H9 (cell line): ENCODE measurements around the gene TNIP2. TPM values are rescaled to one million over a fixed set of nuclear protein-coding genes. Genes with fewer than 3 reads are reported as not detected.
A peak's percentile ranks its signal among the peaks of the same experiment; 100 is the strongest.

Experiments used
- DNase-seq: peaks from one replicate; pipeline ENCODE4 v3.0.0-alpha.2; 2017
- H2AFZ ChIP-seq: one replicate; pipeline ENCODE4 v1.6.1; 2013; ENCODE audit warnings: mild to moderate bottlenecking, low read length, control low read depth, moderate library complexity
- H2AK5ac ChIP-seq: 2 replicates; pipeline ENCODE4 v1.6.1; 2013; ENCODE audit warnings: low read length, control low read depth, mixed read lengths; ENCODE audit not compliant: insufficient read length
- H2BK120ac ChIP-seq: one replicate; pipeline ENCODE4 v1.6.1; 2013; ENCODE audit warnings: low read depth, mild to moderate bottlenecking, low read length, control low read depth, inconsistent platforms; ENCODE audit not compliant: poor library complexity, severe bottlenecking
- H2BK12ac ChIP-seq: 2 replicates; pipeline ENCODE4 v1.6.1; 2013; ENCODE audit warnings: low read length, control low read depth, mixed read lengths, low read depth; ENCODE audit not compliant: insufficient read length
- H2BK15ac ChIP-seq: 2 replicates; pipeline ENCODE4 v1.6.1; 2013; ENCODE audit warnings: low read depth, low read length, control low read depth
- H2BK20ac ChIP-seq: one replicate; pipeline ENCODE4 v1.6.1; 2013; ENCODE audit warnings: low read depth, mild to moderate bottlenecking, low read length, control low read depth, inconsistent platforms; ENCODE audit not compliant: poor library complexity, severe bottlenecking
- H2BK5ac ChIP-seq: 2 replicates; pipeline ENCODE4 v1.6.1; 2013; ENCODE audit warnings: low read length, control low read depth, mixed read lengths; ENCODE audit not compliant: insufficient read length
- H3K14ac ChIP-seq: 2 replicates; pipeline ENCODE4 v1.6.1; 2013; ENCODE audit warnings: low read length, control low read depth; ENCODE audit not compliant: insufficient read depth
- H3K18ac ChIP-seq: 2 replicates; pipeline ENCODE4 v1.6.1; 2013; ENCODE audit warnings: low read depth, mild to moderate bottlenecking, mixed read lengths, low read length, control low read depth; ENCODE audit not compliant: insufficient read length
- H3K23ac ChIP-seq: 2 replicates; pipeline ENCODE4 v1.6.1; 2013; ENCODE audit warnings: low read length, control low read depth, mixed read lengths, low read depth; ENCODE audit not compliant: insufficient read length
- H3K23me2 ChIP-seq: 2 replicates; pipeline ENCODE4 v1.6.1; 2013; ENCODE audit warnings: low read depth, mild to moderate bottlenecking, mixed read lengths, low read length, control low read depth; ENCODE audit not compliant: insufficient read length, poor library complexity, severe bottlenecking
- H3K27ac ChIP-seq: 2 replicates; pipeline ENCODE4 v1.5.1; 2013; ENCODE audit warnings: low read length, control low read depth, mixed read lengths, low read depth; ENCODE audit not compliant: insufficient read length
- H3K27me3 ChIP-seq: 2 replicates; pipeline ENCODE4 v1.6.1; 2013; ENCODE audit warnings: low read length, control low read depth, inconsistent platforms; ENCODE audit not compliant: insufficient read depth
- H3K4ac ChIP-seq: 2 replicates; pipeline ENCODE4 v1.6.1; 2013; ENCODE audit warnings: low read depth, mild to moderate bottlenecking, control low read depth, inconsistent platforms, low read length, moderate library complexity
- H3K4me1 ChIP-seq: 2 replicates; pipeline ENCODE4 v1.6.1; 2013; ENCODE audit warnings: low read length, control low read depth, inconsistent platforms; ENCODE audit not compliant: insufficient read depth
- H3K4me2 ChIP-seq: 2 replicates; pipeline ENCODE4 v1.6.1; 2013; ENCODE audit warnings: low read length, control low read depth, mixed read lengths; ENCODE audit not compliant: insufficient read length, insufficient read depth
- H3K56ac ChIP-seq: 2 replicates; pipeline ENCODE4 v1.6.1; 2013; ENCODE audit warnings: low read depth, mild to moderate bottlenecking, mixed read lengths, low read length, control low read depth; ENCODE audit not compliant: insufficient read length
- H3K79me1 ChIP-seq: 2 replicates; pipeline ENCODE4 v1.6.1; 2013; ENCODE audit warnings: low read depth, mild to moderate bottlenecking, moderate library complexity, low read length, control low read depth, inconsistent platforms; ENCODE audit not compliant: insufficient read depth, poor library complexity, severe bottlenecking
- H3K79me2 ChIP-seq: 2 replicates; pipeline ENCODE4 v1.6.1; 2013; ENCODE audit warnings: low read length, control low read depth, inconsistent platforms; ENCODE audit not compliant: insufficient read depth
- H3K9ac ChIP-seq: 2 replicates; pipeline ENCODE4 v1.6.1; 2013; ENCODE audit warnings: low read length, control low read depth, mixed read lengths; ENCODE audit not compliant: insufficient read length; ENCODE audit errors: extremely low read depth
- H3K9me3 ChIP-seq: one replicate; pipeline ENCODE4 v1.6.1; 2013; ENCODE audit warnings: low read depth, low read length, inconsistent platforms; ENCODE audit not compliant: control insufficient read depth
- H3T11ph ChIP-seq: one replicate; pipeline ENCODE4 v1.6.1; 2013; ENCODE audit warnings: mild to moderate bottlenecking, low read length, control low read depth, inconsistent platforms
- H4K20me1 ChIP-seq: one replicate; pipeline ENCODE4 v1.6.1; 2013; ENCODE audit not compliant: control insufficient read depth, insufficient read length, insufficient read depth
- H4K5ac ChIP-seq: 2 replicates; pipeline ENCODE4 v1.6.1; 2013; ENCODE audit warnings: low read depth, mild to moderate bottlenecking, mixed read lengths, low read length, control low read depth; ENCODE audit not compliant: insufficient read length
- H4K8ac ChIP-seq: replicated peaks from 2 replicates; pipeline ENCODE4 v1.6.1; 2013; ENCODE audit warnings: low read length, control low read depth, mixed read lengths, low read depth; ENCODE audit not compliant: insufficient read length
- H4K91ac ChIP-seq: 2 replicates; pipeline ENCODE4 v1.6.1; 2013; ENCODE audit warnings: low read depth, mild to moderate bottlenecking, moderate library complexity, mixed read lengths, low read length, control low read depth; ENCODE audit not compliant: insufficient read length
- H3K27ac Mint-ChIP-seq, 3 experiments: 2 replicates in 2 of 3; 3 replicates in 1 of 3; pipeline ENCODE4 v1.8.0; 2020 to 2021; ENCODE audit warnings: mixed read lengths in 3 of 3, mild to moderate bottlenecking in 1 of 3, moderate library complexity in 1 of 3
- H3K27me3 Mint-ChIP-seq: 2 replicates; pipeline ENCODE4 v1.8.0; 2021; ENCODE audit warnings: low read depth, mild to moderate bottlenecking, moderate library complexity, mixed read lengths
- H3K36me3 Mint-ChIP-seq, 3 experiments: 2 replicates in 2 of 3; 3 replicates in 1 of 3; pipeline ENCODE4 v1.8.0; 2020 to 2021; ENCODE audit warnings: low read depth in 3 of 3, mixed read lengths in 3 of 3; ENCODE audit not compliant: insufficient read depth in 1 of 3
- H3K4me1 Mint-ChIP-seq, 2 experiments: 2 replicates each; pipeline ENCODE4 v1.8.0; 2020; ENCODE audit warnings: mixed read lengths in 2 of 2
- H3K4me3 Mint-ChIP-seq, 2 experiments: 2 replicates in 1 of 2; 3 replicates in 1 of 2; pipeline ENCODE4 v1.8.0; 2020 to 2021; ENCODE audit warnings: mild to moderate bottlenecking in 2 of 2, mixed read lengths in 2 of 2, moderate library complexity in 1 of 2
- H3K9me3 Mint-ChIP-seq, 2 experiments: 2 replicates in 1 of 2; 3 replicates in 1 of 2; pipeline ENCODE4 v1.8.0; 2020; ENCODE audit warnings: mild to moderate bottlenecking in 2 of 2, mixed read lengths in 2 of 2, moderate library complexity in 1 of 2
- WGBS: extraction: QIAGEN DNeasy Blood & Tissue Kit; methylation state at CpG from one replicate; pipeline ENCODE4 v1.1.7; 2013; ENCODE audit warnings: missing lambda C conversion rate, low lambda C conversion rate, mixed read lengths; ENCODE audit not compliant: insufficient read length; ENCODE audit errors: extremely low coverage; 5-methylcytosine and 5-hydroxymethylcytosine counted together
- total RNA-seq: library from RNA; stranded (reverse); gene quantifications from 2 replicates; pipeline ENCODE4 v1.2.1, GENCODE V29; 2021
- TF ChIP-seq, protein P1 (sequence below): fragments of 200-600 bp; sonication (generic); conservative IDR thresholded peaks from 3 replicates; pipeline ENCODE4 v1.8.0; 2021; ENCODE audit warnings: antibody characterized with exemption, mild to moderate bottlenecking

Gene TNIP2
- total RNA-seq, 1 experiment from 2014 or later, result 44.7 TPM

DNA sequence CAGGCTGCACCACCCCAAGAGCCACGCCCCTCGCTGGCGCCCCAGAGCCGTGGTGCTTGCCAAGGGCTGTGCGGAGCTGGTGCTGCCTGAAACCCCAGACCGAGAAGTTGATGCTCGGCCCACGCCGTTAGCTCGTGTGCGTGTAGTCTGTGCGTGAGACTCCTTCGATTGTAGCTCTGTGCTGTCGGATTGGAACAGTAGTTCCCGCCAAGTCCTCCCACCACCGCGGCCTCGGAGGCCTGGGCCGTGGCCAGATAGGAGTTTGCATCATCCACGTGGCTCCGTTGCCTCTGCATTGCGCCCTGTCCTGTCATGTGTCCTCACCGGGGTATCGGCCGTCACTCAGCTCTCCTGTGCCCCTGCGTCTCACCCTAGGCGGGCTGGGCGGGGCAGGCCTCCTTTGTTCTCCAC, 24.2 kb downstream of the TNIP2 start:
- Histone ChIP-seq H3K79me1 (no peaks in the 10 kb centered on the region), H4K5ac (no peak overlapping the region), H3K23me2 (no peaks in the 10 kb centered on the region), H4K20me1 (no peaks in the 10 kb centered on the region), H2AK5ac (no peak overlapping the region), H4K91ac (no peak overlapping the region), H2BK15ac (no peak overlapping the region), H3T11ph (no peak overlapping the region), H3K9ac (no peak overlapping the region), H2BK12ac (no peak overlapping the region), H3K27ac (no peak overlapping the region), H2AFZ (no peak overlapping the region), H3K56ac (no peak overlapping the region), H3K23ac (no peak overlapping the region), H2BK5ac (no peak overlapping the region), H3K4ac (no peak overlapping the region), H3K18ac (no peak overlapping the region), H2BK20ac (no peak overlapping the region), H3K27me3 (no peaks in the 10 kb centered on the region), H3K14ac (no peak overlapping the region), H3K9me3 (no peaks in the 10 kb centered on the region), H4K8ac (no peak overlapping the region), H3K4me1 (no peaks in the 10 kb centered on the region), H3K4me2 (no peak overlapping the region), H3K79me2 (no peaks in the 10 kb centered on the region), H2BK120ac (no peak overlapping the region)
- no peak for DNase-seq
- TF ChIP-seq, protein P1, sequence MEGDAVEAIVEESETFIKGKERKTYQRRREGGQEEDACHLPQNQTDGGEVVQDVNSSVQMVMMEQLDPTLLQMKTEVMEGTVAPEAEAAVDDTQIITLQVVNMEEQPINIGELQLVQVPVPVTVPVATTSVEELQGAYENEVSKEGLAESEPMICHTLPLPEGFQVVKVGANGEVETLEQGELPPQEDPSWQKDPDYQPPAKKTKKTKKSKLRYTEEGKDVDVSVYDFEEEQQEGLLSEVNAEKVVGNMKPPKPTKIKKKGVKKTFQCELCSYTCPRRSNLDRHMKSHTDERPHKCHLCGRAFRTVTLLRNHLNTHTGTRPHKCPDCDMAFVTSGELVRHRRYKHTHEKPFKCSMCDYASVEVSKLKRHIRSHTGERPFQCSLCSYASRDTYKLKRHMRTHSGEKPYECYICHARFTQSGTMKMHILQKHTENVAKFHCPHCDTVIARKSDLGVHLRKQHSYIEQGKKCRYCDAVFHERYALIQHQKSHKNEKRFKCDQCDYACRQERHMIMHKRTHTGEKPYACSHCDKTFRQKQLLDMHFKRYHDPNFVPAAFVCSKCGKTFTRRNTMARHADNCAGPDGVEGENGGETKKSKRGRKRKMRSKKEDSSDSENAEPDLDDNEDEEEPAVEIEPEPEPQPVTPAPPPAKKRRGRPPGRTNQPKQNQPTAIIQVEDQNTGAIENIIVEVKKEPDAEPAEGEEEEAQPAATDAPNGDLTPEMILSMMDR, result no peak
- Mint-ChIP-seq H3K36me3 (peaks cover 14 to 48% (median 36%) of the 10 kb centered on the region in 3 experiments; a peak in 6 of 7 replicates), H3K27ac (peak overlapping the region in 2 of 3 experiments; percentile 14 to 51; a peak in 4 of 7 replicates), H3K27me3 (peaks cover 3% of the 10 kb centered on the region; the same call in 1 of the 2 replicates), H3K9me3 (peaks cover 12 to 13% of the 10 kb centered on the region in 2 experiments), H3K4me3 (no peak overlapping the region; a peak in 1 of 5 replicates), H3K4me1 (no peaks in the 10 kb centered on the region)
- WGBS, result no CpG with 5 or more reads among the region's 28 CpGs
